OCI-LY1 (cell line): ENCODE measurements around the gene ACTA1.

Source experiments
- CTCF ChIP-seq: fragments of 200-600 bp; sonication (generic), shearing (Covaris generic); IDR thresholded peaks from 2 replicates; pipeline ENCODE4 v1.5.1; 2017; ENCODE audit warnings: mild to moderate bottlenecking, antibody characterized with exemption, low read length, moderate library complexity, mixed read lengths
- EZH2 ChIP-seq: fragments of 200-600 bp; sonication (generic), shearing (Covaris generic); IDR thresholded peaks from 2 replicates; pipeline ENCODE4 v1.8.0; 2017; ENCODE audit warnings: borderline replicate concordance, mixed run types, mild to moderate bottlenecking, antibody characterized with exemption, low read length, moderate library complexity, mixed read lengths

GRCh38 chr1:229388897-229389580 lies 44.9 kb downstream of the ACTA1 start:
- TF ChIP-seq EZH2 (no peak), CTCF (no peak)
